Keratinocyte (primary cell): ENCODE measurements around the gene LTC4S. TPM values are rescaled to one million over a fixed set of nuclear protein-coding genes. Genes with fewer than 3 reads are reported as not detected.

Source experiments
- DNase-seq: peaks from one replicate; pipeline ENCODE4 v3.0.0-alpha.2; 2011; ENCODE audit warnings: low read depth, missing footprints, low spot score
- FAIRE-seq: peaks from 2 replicates; lab custom pipeline; 2011; peaks lifted over from hg19 to GRCh38; lab: Jason Lieb, UNC
- H2AFZ ChIP-seq: 2 replicates; pipeline ENCODE4 v1.6.0; 2012; ENCODE audit warnings: low read length, control low read depth, inconsistent platforms; ENCODE audit not compliant: control insufficient read depth
- H3K27ac ChIP-seq: 2 replicates; pipeline ENCODE4 v1.5.1; 2011; ENCODE audit warnings: low read length; ENCODE audit not compliant: control insufficient read depth, insufficient read depth
- H3K27me3 ChIP-seq: 3 replicates; pipeline ENCODE4 v1.6.0; 2011; ENCODE audit warnings: low read length; ENCODE audit not compliant: control insufficient read depth, insufficient read depth; ENCODE audit errors: extremely low read depth
- H3K36me3 ChIP-seq, 2 experiments: 2 replicates in 1 of 2; 3 replicates in 1 of 2; pipeline ENCODE4 v1.5.1; 2011; ENCODE audit warnings: low read length in 2 of 2, mild to moderate bottlenecking in 1 of 2; ENCODE audit not compliant: control insufficient read depth in 2 of 2, insufficient read depth in 2 of 2; ENCODE audit errors: extremely low read depth in 1 of 2
- H3K4me1 ChIP-seq: 3 replicates; pipeline ENCODE4 v1.5.1; 2011; ENCODE audit warnings: low read length; ENCODE audit not compliant: control insufficient read depth, insufficient read depth; ENCODE audit errors: extremely low read depth
- H3K4me2 ChIP-seq: 3 replicates; pipeline ENCODE4 v1.6.0; 2011; ENCODE audit warnings: low read depth, low read length; ENCODE audit not compliant: control insufficient read depth, insufficient read depth; ENCODE audit errors: extremely low read depth
- H3K4me3 ChIP-seq, 3 experiments: fragments of 200-600 bp in 1 of 3; sonication (generic) in 1 of 3; 2 replicates in 2 of 3; 3 replicates in 1 of 3; pipeline ENCODE4 v1.5.1; 2011 to 2016; ENCODE audit warnings: low read length in 3 of 3, mild to moderate bottlenecking in 3 of 3, control low read depth in 2 of 3, inconsistent platforms in 1 of 3, low read depth in 1 of 3, mixed read lengths in 1 of 3, mixed run types in 1 of 3, moderate library complexity in 1 of 3; ENCODE audit not compliant: control insufficient read depth in 2 of 3, insufficient read depth in 2 of 3; ENCODE audit errors: extremely low read depth in 1 of 3
- H3K79me2 ChIP-seq: 2 replicates; pipeline ENCODE4 v1.6.0; 2012; ENCODE audit warnings: low read length; ENCODE audit not compliant: control insufficient read depth, insufficient read depth
- H3K9ac ChIP-seq: 3 replicates; pipeline ENCODE4 v1.6.0; 2011; ENCODE audit warnings: low read length; ENCODE audit not compliant: control insufficient read depth, insufficient read depth; ENCODE audit errors: extremely low read depth
- H3K9me1 ChIP-seq: 3 replicates; pipeline ENCODE4 v1.6.0; 2011; ENCODE audit warnings: low read length; ENCODE audit not compliant: control insufficient read depth, insufficient read depth; ENCODE audit errors: extremely low read depth
- H3K9me3 ChIP-seq: 2 replicates; pipeline ENCODE4 v1.5.1; 2012; ENCODE audit warnings: low read depth, low read length; ENCODE audit not compliant: control insufficient read depth
- H4K20me1 ChIP-seq: 3 replicates; pipeline ENCODE4 v1.6.0; 2011; ENCODE audit warnings: low read length; ENCODE audit not compliant: control insufficient read depth, insufficient read depth; ENCODE audit errors: extremely low read depth
- EZH2 ChIP-seq: IDR thresholded peaks from one replicate; pipeline ENCODE4 v1.6.1; 2012; ENCODE audit warnings: inconsistent platforms, mild to moderate bottlenecking, low read length, moderate library complexity
- dilution Hi-C: fragments of 300-500 bp; cut with MboI; formaldehyde crosslinking; loops from one replicate; pipeline ENCODE4 v1.7.0; 2020; ENCODE audit warnings: low sequenced_read_pairs; ENCODE audit not compliant: extremely low pct_ligation_motif_present
- polyA plus RNA-seq, 5 experiments: library from polyadenylated mRNA; depleted of rRNA in 3 of 5; stranded (reverse) in 3 of 5; stranded (forward) in 1 of 5; unstranded in 1 of 5; fragments of >200 nt; gene quantifications; 1 replicate in 1 of 5; 2 replicates in 3 of 5; 3 replicates in 1 of 5; pipeline versions ENCODE4 v1.2.1 to v1.2.3, GENCODE V29; 2011 to 2012; ENCODE audit warnings: missing spikeins in 2 of 5, low read depth in 1 of 5, low replicate concordance in 1 of 5
- TF ChIP-seq, protein P1 (sequence below), 3 experiments: IDR thresholded peaks in 1 of 3; conservative IDR thresholded peaks in 1 of 3; optimal IDR thresholded peaks in 1 of 3; 2 replicates in 2 of 3; 3 replicates in 1 of 3; pipeline versions ENCODE3 to v1.5.1; 2011; ENCODE audit warnings: low read length in 3 of 3, mild to moderate bottlenecking in 3 of 3, moderate library complexity in 2 of 3, control low read depth in 1 of 3, inconsistent platforms in 1 of 3; ENCODE audit not compliant: insufficient read depth in 2 of 3; ENCODE audit errors: extremely low read depth in 1 of 3

LTC4S gene
- polyA plus RNA-seq, 1 donor (not counting 4 experiments of a cell fraction or from before 2014, with no cell fraction given) = not detected

DNA sequence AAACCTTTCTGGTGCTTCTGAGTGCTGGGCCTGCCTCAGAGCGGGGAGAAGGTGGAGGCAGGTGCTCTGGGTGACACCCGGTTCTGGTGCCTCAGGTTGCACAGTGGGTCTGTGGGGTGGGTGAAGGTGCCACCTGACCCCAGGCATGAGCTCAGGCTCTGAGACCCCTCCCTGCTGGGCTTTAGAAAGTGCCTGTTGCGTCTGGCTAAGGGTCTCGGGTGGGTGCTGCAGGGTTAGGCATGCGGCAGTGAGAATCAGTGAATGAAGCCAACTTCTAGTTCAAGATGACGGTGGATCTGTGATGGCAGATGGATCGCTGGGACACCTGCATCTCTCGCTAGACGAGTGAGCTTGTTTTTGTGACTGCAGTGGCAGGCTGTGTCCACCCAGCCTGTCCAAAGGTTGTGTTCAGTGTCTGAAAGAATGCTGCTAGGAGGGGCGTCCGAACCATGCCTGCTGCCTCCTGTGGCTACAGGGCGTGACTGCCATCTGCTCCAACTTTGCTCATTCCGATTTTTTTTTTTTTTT, 31.9 kb downstream of the LTC4S start:
- Histone ChIP-seq H2AFZ (no peak overlapping the region), H3K4me3 (no peak overlapping the region), H3K9ac (no peak overlapping the region), H3K36me3 (peaks cover 44 to 46% of the 10 kb centered on the region in 2 experiments), H3K9me1 (peaks cover 3% of the 10 kb centered on the region), H3K27me3 (no peaks in the 10 kb centered on the region), H3K9me3 (no peaks in the 10 kb centered on the region), H4K20me1 (peaks cover 19% of the 10 kb centered on the region), H3K27ac (no peak overlapping the region), H3K79me2 (peaks cover 23% of the 10 kb centered on the region), H3K4me2 (no peak overlapping the region), H3K4me1 (peaks cover 6% of the 10 kb centered on the region)
- TF ChIP-seq, protein P1, sequence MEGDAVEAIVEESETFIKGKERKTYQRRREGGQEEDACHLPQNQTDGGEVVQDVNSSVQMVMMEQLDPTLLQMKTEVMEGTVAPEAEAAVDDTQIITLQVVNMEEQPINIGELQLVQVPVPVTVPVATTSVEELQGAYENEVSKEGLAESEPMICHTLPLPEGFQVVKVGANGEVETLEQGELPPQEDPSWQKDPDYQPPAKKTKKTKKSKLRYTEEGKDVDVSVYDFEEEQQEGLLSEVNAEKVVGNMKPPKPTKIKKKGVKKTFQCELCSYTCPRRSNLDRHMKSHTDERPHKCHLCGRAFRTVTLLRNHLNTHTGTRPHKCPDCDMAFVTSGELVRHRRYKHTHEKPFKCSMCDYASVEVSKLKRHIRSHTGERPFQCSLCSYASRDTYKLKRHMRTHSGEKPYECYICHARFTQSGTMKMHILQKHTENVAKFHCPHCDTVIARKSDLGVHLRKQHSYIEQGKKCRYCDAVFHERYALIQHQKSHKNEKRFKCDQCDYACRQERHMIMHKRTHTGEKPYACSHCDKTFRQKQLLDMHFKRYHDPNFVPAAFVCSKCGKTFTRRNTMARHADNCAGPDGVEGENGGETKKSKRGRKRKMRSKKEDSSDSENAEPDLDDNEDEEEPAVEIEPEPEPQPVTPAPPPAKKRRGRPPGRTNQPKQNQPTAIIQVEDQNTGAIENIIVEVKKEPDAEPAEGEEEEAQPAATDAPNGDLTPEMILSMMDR (optimal IDR thresholded peaks at IDR 0.05 in 1 of 3, IDR thresholded peaks at IDR 0.05 in 1 of 3, conservative IDR thresholded peaks at IDR 0.05 in 1 of 3; ENCODE audit: extremely low read depth in 1 of 3, insufficient read depth in 2 of 3, low read length in 3 of 3) = no peak
- no peak for TF ChIP-seq EZH2
- dilution Hi-C loops = loop anchor here (25.0 kb wide), 1 partner anchor 88 kb away; the partner anchor contains the start of gene MAML1
- no peak for FAIRE-seq
- DNase-seq = no peak

- DNase-seq (no peak), FAIRE-seq (no peak)
- H3K9me3 ChIP-seq = no peaks in the 10 kb centered on the region
- no peaks in the 10 kb centered on the region for H3K27me3 ChIP-seq
- H3K79me2 ChIP-seq = peaks cover 6% of the 10 kb centered on the region
- no peak overlapping the region for H3K4me2 ChIP-seq
- no peaks in the 10 kb centered on the region for H3K4me1 ChIP-seq
- H3K9me1 ChIP-seq = peaks cover 3% of the 10 kb centered on the region
- no peak for TF ChIP-seq EZH2
- TF ChIP-seq, protein P1 (optimal IDR thresholded peaks at IDR 0.05 in 1 of 3, IDR thresholded peaks at IDR 0.05 in 1 of 3, conservative IDR thresholded peaks at IDR 0.05 in 1 of 3; ENCODE audit: extremely low read depth in 1 of 3, insufficient read depth in 2 of 3, low read length in 3 of 3) = no peak
- H4K20me1 ChIP-seq = peaks cover 10% of the 10 kb centered on the region
- dilution Hi-C loops = loop anchor here (25.0 kb wide), 1 partner anchor 90 kb away; the partner anchor contains the start of gene MAML1
- no peak overlapping the region for H2AFZ ChIP-seq
- no peak overlapping the region for H3K9ac ChIP-seq
- peaks cover 44 to 55% of the 10 kb centered on the region in 2 experiments for H3K36me3 ChIP-seq
- H3K27ac ChIP-seq = no peak overlapping the region
- no peak overlapping the region for H3K4me3 ChIP-seq
Measured at GRCh38 chr5:179827680-179828079, 33.9 kb downstream of the LTC4S start.
